GM12865 (cell line): ENCODE measurements around the gene KRT71.

Experiments
- DNase-seq: peaks from one replicate; pipeline ENCODE4 v3.0.0; 2010; ENCODE audit warnings: low read depth
- H3K4me3 ChIP-seq: 2 replicates; pipeline ENCODE4 v1.5.1; 2011; ENCODE audit warnings: mild to moderate bottlenecking, low read depth, low read length, control low read depth
- TF ChIP-seq, protein P1 (sequence below): IDR thresholded peaks from 2 replicates; pipeline ENCODE4 v1.5.1; 2011; ENCODE audit warnings: low read length, control low read depth, low read depth, inconsistent platforms; ENCODE audit not compliant: insufficient read depth; ENCODE audit errors: missing control alignments

The KRT71 gene

DNA sequence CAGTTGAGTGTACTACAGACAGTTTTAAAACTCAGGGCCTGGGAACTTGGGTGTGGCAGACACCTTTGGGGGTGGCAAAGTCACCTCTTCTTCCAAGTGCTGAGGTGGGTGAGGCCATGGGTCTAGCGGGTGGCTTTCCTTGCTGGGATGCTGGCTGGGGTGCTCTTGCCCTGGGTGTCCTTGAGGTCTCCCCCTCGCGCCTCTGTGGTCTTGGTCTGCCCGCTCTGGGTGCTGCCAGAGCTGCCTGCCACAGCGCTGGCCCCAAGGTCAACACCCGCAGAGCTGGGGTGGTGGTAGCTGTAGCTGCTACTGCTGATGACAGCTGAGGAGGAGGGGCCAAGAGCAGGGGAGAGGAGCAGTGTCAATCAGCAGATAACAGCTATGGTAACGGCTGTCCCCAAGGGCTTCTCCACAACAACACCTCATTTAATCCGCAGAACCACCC is 13.9 kb upstream of the KRT71 start:
- no peak for DNase-seq
- no peak overlapping the region for H3K4me3 ChIP-seq
- TF ChIP-seq, protein P1, sequence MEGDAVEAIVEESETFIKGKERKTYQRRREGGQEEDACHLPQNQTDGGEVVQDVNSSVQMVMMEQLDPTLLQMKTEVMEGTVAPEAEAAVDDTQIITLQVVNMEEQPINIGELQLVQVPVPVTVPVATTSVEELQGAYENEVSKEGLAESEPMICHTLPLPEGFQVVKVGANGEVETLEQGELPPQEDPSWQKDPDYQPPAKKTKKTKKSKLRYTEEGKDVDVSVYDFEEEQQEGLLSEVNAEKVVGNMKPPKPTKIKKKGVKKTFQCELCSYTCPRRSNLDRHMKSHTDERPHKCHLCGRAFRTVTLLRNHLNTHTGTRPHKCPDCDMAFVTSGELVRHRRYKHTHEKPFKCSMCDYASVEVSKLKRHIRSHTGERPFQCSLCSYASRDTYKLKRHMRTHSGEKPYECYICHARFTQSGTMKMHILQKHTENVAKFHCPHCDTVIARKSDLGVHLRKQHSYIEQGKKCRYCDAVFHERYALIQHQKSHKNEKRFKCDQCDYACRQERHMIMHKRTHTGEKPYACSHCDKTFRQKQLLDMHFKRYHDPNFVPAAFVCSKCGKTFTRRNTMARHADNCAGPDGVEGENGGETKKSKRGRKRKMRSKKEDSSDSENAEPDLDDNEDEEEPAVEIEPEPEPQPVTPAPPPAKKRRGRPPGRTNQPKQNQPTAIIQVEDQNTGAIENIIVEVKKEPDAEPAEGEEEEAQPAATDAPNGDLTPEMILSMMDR: no peak

DNA sequence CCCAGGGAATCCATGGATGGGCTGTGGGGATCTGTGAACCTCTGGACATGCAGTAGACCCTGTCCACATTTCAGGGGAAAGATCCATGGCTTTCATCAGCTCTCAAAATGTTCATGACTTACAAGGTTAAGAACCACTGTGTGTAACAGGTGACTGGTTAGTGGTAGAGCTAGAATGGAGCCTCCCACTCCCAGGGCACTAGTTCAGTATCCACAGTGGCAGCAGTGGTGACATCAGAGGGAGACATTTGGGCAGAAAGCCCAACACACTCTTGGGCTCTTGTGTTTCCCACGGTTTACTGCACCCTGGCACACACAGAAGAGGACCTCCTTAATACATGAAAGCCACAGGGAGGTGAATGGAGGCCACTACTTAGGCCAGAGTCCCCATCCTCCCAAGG is 11.6 kb upstream of the KRT71 start:
- DNase-seq: no peak
- H3K4me3 ChIP-seq: no peak overlapping the region
- TF ChIP-seq, protein P1: no peak

DNA sequence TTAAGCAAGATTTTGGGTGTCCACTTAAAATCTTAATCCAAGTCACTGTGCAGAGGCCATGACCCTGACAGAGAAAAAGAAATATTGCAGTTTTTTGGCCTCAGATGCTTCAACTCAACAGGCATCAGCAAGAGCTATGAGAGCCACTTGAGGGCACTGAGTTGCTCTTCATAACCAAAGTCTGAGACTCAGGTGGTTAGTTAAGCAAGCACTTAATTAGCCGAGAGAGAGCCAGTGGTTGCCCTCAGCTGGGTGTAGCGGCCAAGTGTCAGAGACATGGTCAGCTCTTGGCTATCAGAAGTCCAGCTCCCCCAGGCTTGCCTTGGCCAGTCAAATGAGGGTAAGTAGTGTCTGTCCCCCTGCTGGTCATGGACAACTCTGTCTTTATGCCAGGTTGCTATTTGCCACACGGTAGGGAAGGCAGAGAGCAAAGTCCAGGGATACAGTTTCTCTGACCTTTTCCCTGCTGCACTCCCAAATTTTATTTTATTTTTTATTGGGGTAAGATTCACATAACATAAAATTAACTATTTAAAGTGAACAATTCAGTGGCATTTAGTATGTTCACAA is 9.0 kb upstream of the KRT71 start:
- TF ChIP-seq, protein P1: no peak
- peak; percentile 1 for DNase-seq
- H3K4me3 ChIP-seq: no peak overlapping the region

DNA sequence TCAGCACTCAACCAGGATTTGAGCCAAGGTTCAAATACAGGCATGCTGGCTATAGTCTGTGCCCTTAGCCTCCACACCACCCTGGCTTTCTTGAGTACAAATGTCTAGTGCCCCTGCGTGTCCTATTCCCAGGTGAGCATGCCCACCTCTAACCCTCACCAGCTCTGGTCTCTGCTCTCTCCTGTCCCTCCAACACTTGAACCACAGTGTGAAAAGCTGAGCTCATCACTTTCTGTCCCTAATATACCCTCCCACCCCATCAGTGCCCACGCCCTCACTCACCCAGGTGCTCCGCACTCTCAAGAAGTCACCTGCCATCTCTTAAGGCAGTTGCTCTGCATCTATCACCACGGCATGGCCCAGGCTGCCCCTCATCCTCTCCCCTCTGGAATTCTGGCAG is 7.0 kb upstream of the KRT71 start:
- TF ChIP-seq, protein P1: no peak
- DNase-seq: no peak
- no peak overlapping the region for H3K4me3 ChIP-seq

DNA sequence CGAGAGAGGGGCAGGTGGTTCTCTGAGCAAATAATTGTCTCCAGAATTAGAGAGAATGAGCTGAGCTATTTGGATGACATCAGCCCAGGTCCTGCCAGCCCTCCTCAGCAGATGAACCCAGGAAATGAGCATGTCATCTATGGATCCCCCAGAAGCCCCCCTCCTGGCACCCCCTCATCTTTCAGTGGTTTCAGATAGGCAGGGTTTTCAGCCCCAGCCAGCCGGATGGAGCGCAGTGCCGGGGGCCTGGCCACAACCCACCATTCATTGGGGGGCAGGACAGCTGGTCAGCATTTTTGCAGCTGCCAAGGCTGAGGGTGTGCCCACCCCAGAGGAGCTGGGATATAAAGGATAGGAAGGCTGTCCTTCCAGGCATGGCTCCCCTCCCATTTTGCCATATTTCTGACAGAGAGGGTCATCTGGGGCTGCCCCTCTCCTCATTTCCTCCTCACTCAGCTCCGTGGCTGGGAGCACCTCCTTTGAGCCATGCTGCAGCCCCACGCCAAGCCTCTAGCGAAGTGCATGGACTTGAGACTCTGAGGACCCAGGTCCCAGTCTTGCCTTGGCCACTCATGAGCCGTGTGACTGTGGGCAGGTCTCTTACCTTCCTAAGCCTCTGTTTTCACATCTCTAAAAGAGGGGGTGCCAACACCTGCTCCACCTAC is 6.0 kb upstream of the KRT71 start:
- TF ChIP-seq, protein P1: no peak
- no peak overlapping the region for H3K4me3 ChIP-seq
- DNase-seq: no peak

DNA sequence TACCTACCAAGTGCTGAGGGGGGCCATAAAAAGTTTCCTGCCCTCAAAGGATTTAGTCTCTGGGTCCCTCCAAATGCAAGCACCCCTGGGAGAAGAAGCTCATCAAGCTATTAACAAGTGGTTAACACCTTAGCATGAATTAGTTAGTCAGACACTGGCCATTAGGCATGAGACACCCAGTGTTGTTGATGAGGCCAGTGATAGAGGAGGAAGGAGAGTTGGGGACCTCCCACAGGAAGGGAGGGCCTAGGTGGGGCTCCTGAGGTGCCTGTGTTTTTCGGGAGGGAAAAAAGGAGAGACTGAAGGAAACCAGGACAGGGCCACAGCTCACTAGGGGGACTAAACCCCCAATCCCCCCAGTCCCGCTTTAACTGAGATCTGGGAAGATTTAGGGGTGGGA is 4.5 kb upstream of the KRT71 start:
- TF ChIP-seq, protein P1: no peak
- no peak for DNase-seq
- H3K4me3 ChIP-seq: no peak overlapping the region

DNA sequence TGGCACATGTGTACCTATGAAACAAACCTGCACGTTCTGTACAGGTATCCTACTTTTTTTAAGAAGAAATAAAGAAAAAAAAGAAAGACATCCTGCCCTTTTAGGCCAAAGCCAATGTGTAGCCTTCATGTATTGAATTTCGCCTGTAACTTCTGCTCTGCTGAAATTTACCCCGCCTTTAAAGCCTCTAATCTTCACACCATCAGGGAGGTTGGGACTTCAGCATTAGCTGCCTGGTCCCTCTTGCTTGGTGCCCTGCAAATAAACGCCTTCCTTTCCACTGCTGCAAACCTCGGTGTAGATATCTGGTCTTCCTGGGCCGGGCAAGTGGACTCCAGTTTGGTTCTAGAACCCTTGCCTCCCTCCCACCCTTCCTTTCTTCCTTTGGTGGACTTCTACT is 2.6 kb upstream of the KRT71 start:
- TF ChIP-seq, protein P1: no peak
- DNase-seq: no peak

More for the DNA sequence above, 2.6 kb upstream of the KRT71 start:
- H3K4me3 ChIP-seq: no peak overlapping the region
